ENCODE data around the gene SPRED2.

DNA sequence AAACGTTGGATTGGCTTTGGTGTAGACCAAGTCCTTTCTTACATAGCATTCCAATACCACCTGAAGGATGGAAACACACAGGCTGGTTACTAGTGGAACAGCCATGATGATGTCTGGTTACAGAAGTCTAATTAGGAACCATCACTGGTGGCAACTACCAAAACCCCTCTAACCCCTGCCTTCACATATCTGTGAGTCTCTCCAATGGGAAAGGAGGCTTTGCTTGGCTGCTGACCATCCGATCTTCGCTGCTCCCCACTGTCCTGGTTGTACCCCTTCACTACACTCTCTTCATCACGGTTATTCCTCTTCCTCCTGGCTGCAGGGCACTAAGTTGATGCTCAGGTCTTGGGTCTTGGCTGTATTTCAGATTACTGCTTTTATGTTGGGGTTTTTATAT, 97.7 kb downstream of the SPRED2 start:
- TF ChIP-seq POLR2A (IDR thresholded peaks at IDR 0.05; ENCODE audit: extremely low read depth, insufficient read length), result no peak
- no peak for TF ChIP-seq CTCF (IDR thresholded peaks at IDR 0.05; ENCODE audit: low read depth, low read length)
